LNCaP clone FGC (cell line): ENCODE results near the gene ATRNL1.

Experiments used
- DNase-seq: peaks from one replicate; pipeline ENCODE4 v3.0.0-alpha.2; 2011; ENCODE audit warnings: low read depth
- H3K4me3 ChIP-seq: 2 replicates; pipeline ENCODE4 v1.5.1; 2011; ENCODE audit warnings: mild to moderate bottlenecking, low read depth, low read length, control low read depth
- TF ChIP-seq, protein P1 (sequence below): IDR thresholded peaks from 2 replicates; pipeline ENCODE4 v1.5.1; 2012; ENCODE audit warnings: mild to moderate bottlenecking; ENCODE audit not compliant: control insufficient read depth, insufficient read depth; ENCODE audit errors: extremely low read depth

The ATRNL1 gene

GRCh38 chr10:115084277-115084850 lies 8.8 kb upstream of the ATRNL1 start:
- DNase-seq = no peak

DNA sequence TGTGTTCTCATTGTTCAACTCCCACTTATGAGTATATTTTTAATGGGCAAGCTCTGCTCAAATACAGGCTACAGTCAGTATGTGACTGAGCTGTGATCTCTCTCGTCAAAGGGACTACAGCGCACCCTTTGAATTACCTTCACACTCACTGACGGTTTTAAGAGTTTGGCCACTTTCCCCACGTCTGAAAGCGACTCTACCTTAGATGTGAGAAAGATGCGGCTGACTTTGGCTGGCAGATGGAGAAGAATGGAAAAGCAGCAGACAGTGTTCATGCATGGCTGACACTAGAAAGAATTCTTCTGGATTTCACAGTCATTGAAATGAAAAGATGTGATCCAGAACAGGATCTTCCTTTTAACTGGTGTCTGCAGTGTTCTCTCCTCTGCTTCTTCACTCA lies 2.0 kb upstream of the ATRNL1 start:
- no peak for DNase-seq
- H3K4me3 ChIP-seq = no peak overlapping the region
- TF ChIP-seq, protein P1, sequence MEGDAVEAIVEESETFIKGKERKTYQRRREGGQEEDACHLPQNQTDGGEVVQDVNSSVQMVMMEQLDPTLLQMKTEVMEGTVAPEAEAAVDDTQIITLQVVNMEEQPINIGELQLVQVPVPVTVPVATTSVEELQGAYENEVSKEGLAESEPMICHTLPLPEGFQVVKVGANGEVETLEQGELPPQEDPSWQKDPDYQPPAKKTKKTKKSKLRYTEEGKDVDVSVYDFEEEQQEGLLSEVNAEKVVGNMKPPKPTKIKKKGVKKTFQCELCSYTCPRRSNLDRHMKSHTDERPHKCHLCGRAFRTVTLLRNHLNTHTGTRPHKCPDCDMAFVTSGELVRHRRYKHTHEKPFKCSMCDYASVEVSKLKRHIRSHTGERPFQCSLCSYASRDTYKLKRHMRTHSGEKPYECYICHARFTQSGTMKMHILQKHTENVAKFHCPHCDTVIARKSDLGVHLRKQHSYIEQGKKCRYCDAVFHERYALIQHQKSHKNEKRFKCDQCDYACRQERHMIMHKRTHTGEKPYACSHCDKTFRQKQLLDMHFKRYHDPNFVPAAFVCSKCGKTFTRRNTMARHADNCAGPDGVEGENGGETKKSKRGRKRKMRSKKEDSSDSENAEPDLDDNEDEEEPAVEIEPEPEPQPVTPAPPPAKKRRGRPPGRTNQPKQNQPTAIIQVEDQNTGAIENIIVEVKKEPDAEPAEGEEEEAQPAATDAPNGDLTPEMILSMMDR = no peak

More at GRCh38 chr10:115084277-115084850, 8.8 kb upstream of the ATRNL1 start:
- no peak overlapping the region for H3K4me3 ChIP-seq
- TF ChIP-seq, protein P1 = no peak

DNA sequence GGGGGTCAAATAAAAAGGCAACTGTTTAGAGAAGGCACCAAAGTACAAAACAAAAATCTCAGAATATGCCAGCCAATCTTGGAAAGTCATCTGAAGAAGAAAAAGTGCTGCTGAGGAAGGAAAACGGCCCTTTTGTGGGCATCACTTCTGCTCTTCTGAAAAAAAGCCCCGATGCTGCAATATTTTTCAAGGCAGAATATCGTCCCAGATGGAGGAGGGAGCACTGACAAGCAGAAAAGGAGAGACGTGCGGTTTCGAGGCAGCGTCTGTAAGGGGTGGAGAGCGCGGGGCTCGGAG lies 959 bp upstream of the ATRNL1 start:
- TF ChIP-seq, protein P1 = no peak
- H3K4me3 ChIP-seq = no peak overlapping the region
- no peak for DNase-seq

DNA sequence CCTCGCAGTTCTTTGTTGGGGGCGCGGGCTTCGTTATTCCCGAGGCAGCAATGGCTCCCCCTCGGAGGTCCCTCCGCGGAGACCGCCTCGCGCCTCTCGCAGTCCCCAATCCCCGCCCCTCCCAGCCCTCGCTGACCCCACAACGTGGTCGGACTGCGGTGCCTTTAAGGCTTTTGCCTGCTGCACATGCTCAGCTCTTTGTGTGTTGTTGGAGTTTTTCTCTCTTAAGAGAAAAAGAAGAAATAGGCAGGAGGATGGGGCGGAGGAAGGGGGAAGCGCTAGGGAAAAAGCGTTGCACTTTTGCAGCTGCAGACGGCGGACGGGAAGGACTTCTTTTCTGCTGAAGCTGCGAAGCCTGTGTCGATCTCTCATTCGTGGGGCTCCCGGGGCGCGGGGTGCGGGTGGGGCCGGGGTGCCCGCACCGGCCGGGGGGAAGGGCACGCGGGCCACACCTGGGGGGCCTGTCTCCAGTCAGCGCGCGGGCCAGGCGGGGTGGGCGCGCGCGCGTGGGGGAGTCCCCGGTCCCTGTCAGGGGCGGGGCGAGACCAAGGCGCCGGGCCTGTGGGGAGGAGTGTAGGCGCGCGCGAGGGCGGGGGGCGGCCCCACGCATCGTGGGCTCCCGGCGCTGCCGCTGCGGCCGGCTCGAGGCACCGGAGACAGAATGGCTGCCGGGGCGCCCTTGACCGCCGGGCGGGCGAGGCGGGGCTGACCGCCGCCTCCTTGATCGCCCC lies 445 bp upstream of the ATRNL1 start:
- peak overlapping the region; percentile 54 for H3K4me3 ChIP-seq
- TF ChIP-seq, protein P1 = no peak
- DNase-seq = no peak

DNA sequence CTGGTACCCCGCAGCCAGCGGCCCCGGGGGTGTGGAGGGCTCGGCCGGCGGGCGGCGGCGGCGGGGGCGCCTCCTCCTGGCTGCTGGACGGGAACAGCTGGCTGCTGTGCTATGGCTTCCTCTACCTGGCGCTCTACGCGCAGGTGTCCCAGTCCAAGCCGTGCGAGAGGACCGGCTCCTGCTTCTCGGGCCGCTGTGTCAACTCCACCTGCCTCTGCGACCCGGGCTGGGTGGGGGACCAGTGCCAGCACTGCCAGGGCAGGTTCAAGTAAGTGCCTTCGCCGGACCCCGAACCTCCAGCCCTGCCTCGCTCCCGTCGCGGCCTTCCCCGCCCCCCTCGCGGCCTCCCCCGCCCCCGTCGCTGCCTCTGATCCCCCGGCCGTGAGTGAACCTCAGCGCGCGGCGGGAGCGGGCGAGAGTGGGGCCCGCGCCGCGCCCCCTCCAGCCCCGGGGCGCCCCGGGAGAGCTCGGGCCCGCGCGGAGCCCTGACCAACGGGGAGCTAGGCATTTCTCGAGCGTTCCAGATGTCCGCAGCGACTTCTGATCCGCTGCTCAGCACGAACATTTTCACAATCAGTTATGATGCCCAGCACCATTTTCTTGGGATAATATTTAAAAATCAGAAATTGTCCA lies 727 bp downstream of the ATRNL1 start:
- TF ChIP-seq, protein P1 = peak; percentile 38
- no peak for DNase-seq
- peak overlapping the region; percentile 54 for H3K4me3 ChIP-seq

DNA sequence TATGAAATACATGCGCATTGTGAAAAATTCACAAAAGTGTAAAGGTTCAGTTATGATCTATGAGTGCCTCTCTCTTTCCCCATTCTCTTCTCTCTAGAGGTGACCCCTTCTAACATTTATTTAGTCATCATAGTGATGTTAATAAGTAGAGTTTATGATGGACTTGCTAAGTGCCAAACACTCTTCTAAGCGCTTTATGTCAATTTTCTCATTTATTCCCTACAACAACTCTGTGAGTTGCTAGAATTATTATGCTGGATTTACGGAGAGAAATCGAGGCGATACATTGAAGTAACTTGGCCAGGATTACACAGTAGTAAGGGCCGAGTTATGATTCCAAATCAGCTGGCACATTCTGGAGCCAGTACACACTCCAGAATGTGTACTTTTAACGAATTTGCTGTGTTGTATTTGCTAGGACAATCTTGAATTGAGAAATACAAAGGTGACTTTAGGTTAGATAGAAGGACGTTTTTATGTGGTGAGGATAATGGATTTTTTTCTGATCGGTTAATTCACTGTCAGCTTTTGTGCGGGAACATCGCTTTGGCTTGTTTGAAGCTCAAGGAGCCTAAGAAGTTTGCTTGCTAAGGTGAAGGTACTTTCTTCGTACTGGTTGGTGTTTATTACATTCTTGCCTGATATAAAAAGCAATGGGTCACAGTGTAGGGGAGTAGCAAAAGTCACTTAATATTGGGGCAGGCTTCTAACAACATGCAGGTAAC lies 1.4 kb downstream of the ATRNL1 start:
- no peak overlapping the region for H3K4me3 ChIP-seq
- TF ChIP-seq, protein P1 = no peak
- DNase-seq = no peak
